HG02943 (cell line): ENCODE measurements around the gene CSNK1A1.
"Not testable (repeated sequence)": the region's sequence is repeated elsewhere in the genome, so short reads cannot be mapped to it uniquely, and the experiment has no call there.

Experiments
- ATAC-seq: cut with Tn5 transposase; IDR thresholded peaks from one replicate; pipeline ENCODE4 v1.9.1; 2021; ENCODE audit warnings: mild to moderate bottlenecking, low read depth, moderate library complexity; ENCODE audit not compliant: unreplicated experiment

The CSNK1A1 gene

GRCh38 chr5:149535787-149536186 is 15.5 kb downstream of the CSNK1A1 start:
- not testable (repeated sequence) for ATAC-seq

- no peak for ATAC-seq
Observed at GRCh38 chr5:149532413-149532812, 18.8 kb downstream of the CSNK1A1 start.

- ATAC-seq, result no peak
Observed at GRCh38 chr5:149529463-149529862, 21.8 kb downstream of the CSNK1A1 start.

- ATAC-seq, result no peak
Observed at GRCh38 chr5:149528281-149529060, 22.8 kb downstream of the CSNK1A1 start.

- ATAC-seq, result no peak
Observed at GRCh38 chr5:149526845-149527590, 24.2 kb downstream of the CSNK1A1 start.

GRCh38 chr5:149521739-149522685 is 29.2 kb downstream of the CSNK1A1 start:
- no peak for ATAC-seq

GRCh38 chr5:149519601-149520000 is 31.6 kb downstream of the CSNK1A1 start:
- no peak for ATAC-seq

GRCh38 chr5:149518620-149519019 is 32.6 kb downstream of the CSNK1A1 start:
- ATAC-seq, result no peak

- ATAC-seq, result no peak
Observed at GRCh38 chr5:149517461-149518122, 33.6 kb downstream of the CSNK1A1 start.

GRCh38 chr5:149514512-149514911 is 36.7 kb downstream of the CSNK1A1 start:
- ATAC-seq, result no peak

- not testable (repeated sequence) for ATAC-seq
Observed at GRCh38 chr5:149513372-149513947, 37.8 kb downstream of the CSNK1A1 start.

GRCh38 chr5:149510136-149510535 is 41.1 kb downstream of the CSNK1A1 start:
- no peak for ATAC-seq

GRCh38 chr5:149504677-149505076 is 46.6 kb downstream of the CSNK1A1 start:
- no peak for ATAC-seq

GRCh38 chr5:149503006-149503405 is 48.2 kb downstream of the CSNK1A1 start:
- ATAC-seq, result no peak

- ATAC-seq, result no peak
Observed at GRCh38 chr5:149500922-149501582, 50.2 kb downstream of the CSNK1A1 start.

GRCh38 chr5:149498724-149499336 is 52.4 kb downstream of the CSNK1A1 start:
- ATAC-seq, result no peak

- no peak for ATAC-seq
Observed at GRCh38 chr5:149497357-149497756, 53.9 kb downstream of the CSNK1A1 start.

- no peak for ATAC-seq
Observed at GRCh38 chr5:149496917-149497316, 54.3 kb downstream of the CSNK1A1 start.

GRCh38 chr5:149496166-149496565 is 55.1 kb downstream of the CSNK1A1 start:
- ATAC-seq, result no peak
